ENCODE results near the gene CCN6.

Gene CCN6
- total RNA-seq = 0 to 0.14 reads per million in 2 donors

DNA sequence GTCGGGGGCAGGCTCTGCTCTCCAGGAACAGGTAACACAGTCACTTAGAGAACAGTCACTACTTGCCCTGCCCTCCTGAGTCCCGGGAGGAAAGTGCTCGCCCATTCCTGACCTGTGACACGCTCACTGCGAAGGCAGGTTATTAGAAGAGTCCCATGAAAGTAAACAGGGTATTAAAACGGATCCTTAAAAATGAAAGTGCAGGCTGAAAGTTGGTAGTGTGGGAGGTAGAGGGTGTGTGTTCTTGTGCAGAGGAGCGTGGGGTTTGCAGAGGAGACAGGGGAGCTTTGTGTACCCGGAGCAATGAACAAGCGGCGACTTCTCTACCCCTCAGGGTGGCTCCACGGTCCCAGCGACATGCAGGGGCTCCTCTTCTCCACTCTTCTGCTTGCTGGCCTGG lies at the start of gene CCN6:
Gene CCN6, plus strand, starts transcription at position 104 of the 400 bp plus-strand sequence. Its CDS starts 254 bp downstream, at position 358.
- DNase-seq = no peak

- no peak for DNase-seq
Measured at GRCh38 chr6:112004201-112005012, 49.5 kb upstream of the CCN6 start.

- DNase-seq = no peak
Measured at GRCh38 chr6:112005013-112005371, 48.9 kb upstream of the CCN6 start.

DNA sequence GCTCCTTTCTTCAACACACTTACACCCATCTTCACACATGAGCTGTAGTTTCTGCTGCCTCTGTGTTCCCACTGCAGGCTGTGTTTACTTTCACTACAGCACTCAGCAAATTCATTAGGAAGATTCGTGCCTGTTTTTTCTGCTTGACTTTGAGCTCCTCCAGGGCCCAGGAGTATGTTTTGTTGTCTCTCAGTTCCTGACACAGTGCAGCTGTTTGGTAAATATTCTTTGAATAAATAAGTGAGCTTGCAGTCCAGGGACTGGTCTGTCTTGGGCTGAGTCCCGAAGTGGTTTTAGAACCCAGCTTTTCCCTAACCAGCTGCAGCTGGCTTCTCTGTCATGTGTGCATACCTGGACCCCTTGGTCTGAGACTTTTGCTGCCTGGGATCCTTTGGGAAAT lies 46.6 kb upstream of the CCN6 start:
- no peak for DNase-seq

DNA sequence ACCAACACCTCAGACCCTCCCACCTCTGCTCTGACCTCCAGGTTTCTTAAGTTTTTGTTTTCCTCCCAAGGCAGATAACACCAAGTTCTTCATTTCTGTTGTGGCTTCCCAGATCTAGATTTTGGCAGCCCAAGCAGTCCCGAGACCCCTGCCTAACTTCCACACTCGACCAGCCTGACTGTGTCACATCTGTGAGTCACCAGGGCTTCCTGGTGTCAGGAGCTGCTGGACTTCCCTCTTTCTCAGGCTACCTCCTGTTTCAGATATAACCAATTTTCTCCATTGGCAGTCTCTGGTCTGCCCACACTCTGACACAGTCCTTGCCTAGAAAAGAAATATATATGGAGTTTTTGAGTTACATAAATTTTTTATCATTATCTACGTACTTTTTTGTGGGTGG lies 46.1 kb upstream of the CCN6 start:
- no peak for DNase-seq

GRCh38 chr6:112008482-112008881 lies 45.4 kb upstream of the CCN6 start:
- DNase-seq = no peak

GRCh38 chr6:112010328-112010727 lies 43.6 kb upstream of the CCN6 start:
- no peak for DNase-seq

DNA sequence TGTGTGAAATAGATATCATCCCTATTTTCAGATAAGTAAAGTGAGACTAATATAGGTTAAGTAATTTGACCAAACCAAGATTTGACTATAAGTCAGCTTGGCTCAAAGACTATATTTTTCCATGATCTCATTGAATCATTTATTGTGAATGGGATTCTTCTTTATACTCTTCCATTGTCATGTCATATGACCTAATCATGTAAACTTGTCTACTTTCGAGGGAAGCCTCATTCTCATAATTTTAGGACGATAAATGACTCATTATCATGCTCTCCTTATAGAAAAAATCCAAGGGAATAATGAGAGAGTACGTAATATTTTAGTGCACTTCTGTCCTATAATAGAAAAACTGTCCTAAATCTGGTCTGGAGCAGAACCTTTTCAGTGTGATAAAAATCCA lies 40.9 kb upstream of the CCN6 start:
- no peak for DNase-seq

DNA sequence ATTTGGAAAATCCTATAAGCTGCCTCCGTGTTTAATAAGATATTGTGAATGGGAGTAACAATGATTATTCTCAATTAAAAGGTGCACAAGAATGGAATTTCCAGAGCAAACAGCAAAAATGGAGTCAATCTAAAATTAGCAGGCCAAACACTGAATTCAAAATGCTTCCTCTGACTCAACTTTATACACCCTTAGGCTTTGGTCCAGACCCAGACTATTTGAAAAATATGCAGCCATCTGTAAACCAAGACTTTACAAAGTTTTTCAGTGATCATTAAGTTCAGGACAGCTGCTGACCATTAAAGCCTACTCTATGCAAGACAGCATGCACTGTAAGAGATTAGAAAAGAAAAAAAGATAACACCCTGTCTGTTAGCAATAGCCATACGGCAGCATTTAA lies 39.4 kb upstream of the CCN6 start:
- DNase-seq = no peak

GRCh38 chr6:112015725-112016124 lies 38.2 kb upstream of the CCN6 start:
- DNase-seq = no peak

GRCh38 chr6:112016320-112016719 lies 37.6 kb upstream of the CCN6 start:
- DNase-seq = no peak

DNA sequence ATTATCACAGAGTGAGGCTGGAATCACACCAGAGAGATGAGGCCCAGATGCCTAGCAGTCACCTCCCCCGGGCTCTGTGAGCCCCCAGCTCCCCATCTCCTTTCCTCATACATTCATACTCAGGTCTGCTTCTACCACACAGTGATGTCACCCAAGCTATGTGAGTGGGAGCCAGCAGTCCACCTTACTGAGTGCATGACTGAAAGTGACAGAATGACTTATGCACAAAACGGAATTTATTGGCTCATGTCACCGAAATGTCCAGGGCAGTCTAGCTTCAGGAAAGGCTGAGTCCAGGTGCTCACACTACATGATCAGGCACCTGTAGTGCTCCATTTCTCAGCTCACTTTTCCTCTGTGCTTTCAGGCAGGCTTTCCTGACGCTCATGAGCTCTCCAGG lies 36.7 kb upstream of the CCN6 start:
- DNase-seq = no peak

DNA sequence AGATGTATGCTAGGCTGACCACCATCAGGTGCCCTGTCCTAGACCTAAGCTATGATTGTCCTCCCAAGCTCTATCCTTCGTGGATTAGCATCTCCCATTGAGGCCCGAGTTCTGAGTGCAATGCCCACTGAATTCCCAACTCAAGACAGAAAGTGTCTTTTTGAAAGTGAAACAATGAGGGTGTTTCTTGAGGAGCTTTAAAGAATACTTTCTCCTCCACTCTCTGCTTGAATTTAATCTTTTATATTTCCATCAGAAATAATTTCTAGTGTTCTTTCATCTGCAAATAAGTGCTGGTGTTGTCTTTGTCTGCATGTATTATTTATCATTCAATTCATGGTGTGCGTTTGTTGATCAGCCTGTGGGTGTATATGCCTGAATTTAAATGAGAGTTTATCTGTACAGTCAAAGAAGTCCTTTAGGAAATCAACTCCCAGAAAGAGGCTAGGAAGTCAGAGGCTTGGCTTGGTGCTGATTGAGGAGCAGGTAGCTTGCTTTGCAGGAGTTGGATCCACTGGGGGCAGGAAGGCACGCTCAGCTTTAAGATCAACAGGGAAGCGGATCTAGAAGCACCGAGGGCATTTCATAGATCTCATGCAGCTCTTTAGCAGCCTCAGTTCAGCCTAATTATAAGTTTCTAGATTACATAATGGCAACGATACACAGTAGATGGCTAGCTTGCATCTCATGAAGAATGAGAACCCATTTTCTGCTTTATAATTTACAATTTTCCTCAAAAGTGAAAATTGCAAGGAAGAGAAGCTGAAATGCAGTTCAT lies 36.0 kb upstream of the CCN6 start:
- DNase-seq = no peak

DNA sequence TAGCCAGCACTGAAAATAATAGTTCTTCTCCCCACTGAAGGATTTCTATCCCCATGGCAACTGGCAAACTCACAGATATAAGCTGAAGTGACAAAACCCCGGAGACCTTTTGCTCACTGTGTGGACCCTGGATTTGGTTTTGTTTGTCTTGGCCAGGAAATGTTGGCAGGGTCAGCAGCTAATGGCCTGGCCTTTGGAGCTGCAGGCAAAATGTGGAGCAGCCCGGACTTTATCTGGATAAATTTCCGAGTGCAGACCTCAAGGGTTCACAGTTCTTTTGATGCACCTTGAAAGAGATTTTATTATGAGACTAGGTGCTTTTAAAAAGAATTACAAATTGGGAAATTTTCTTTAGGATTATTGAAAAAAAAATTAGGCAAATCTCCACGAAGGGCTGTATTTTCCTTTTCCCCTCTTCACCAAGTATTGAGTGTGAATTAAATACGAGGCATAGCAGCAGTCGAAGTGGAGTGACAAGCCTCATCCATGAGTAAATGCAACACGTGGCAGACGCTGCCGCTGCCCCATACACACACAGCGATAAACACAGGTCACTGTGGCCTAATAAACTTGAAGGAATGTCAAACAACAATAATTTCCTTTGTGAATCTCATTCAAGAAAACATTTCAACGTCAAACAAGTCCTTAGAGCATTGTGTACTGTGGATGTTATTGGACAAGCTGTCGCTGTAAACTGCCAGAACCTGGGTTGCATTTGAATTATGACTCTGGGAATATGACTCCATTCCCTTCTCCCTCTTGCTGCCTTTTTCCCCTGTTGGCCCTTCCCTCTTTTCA lies 35.1 kb upstream of the CCN6 start:
- DNase-seq = no peak

GRCh38 chr6:112019589-112019988 lies 34.3 kb upstream of the CCN6 start:
- no peak for DNase-seq

- DNase-seq = no peak
Measured at GRCh38 chr6:112021691-112022310, 32.1 kb upstream of the CCN6 start.

- DNase-seq = no peak
Measured at GRCh38 chr6:112022749-112023148, 31.2 kb upstream of the CCN6 start.

DNA sequence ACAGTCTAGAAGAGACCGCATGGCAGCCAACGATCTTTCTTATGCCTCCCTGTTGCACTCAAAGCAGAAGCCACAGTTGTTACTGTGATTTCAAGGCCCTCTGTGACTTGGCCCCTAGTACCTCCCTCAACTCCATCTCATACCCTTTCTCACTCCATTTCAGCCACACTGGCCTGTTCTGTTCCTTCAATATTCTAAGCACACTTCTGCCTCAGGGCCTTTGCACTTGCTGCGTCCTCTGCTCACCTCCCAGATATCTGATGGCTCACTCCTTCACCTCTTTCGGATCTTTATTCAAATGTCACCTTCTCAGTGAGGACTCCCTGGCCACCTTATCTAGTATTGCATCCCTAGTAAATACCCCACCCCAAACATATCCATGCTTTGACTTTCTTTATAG lies 29.4 kb upstream of the CCN6 start:
- DNase-seq = no peak

DNA sequence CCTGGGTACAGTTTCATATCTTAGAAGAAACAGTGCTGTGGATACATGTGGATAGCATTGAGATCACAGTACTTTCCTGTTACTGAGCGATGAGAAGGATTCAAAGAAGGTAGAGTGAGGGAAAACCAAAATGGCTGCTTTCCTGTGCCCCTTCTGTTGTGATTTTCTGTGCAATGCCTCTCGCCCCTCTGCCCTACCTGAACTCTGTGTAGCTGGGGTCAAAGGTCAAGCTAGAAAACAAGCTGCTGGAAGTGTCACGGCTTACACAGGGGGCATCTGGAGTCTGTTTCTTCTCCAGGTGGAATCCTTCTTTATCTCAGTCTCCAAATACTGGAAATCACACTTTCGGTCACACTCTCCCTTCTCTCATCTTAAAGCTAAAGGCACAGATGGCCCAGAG lies 27.0 kb upstream of the CCN6 start:
- no peak for DNase-seq

GRCh38 chr6:112027942-112028674 lies 25.8 kb upstream of the CCN6 start:
- DNase-seq = no peak

DNA sequence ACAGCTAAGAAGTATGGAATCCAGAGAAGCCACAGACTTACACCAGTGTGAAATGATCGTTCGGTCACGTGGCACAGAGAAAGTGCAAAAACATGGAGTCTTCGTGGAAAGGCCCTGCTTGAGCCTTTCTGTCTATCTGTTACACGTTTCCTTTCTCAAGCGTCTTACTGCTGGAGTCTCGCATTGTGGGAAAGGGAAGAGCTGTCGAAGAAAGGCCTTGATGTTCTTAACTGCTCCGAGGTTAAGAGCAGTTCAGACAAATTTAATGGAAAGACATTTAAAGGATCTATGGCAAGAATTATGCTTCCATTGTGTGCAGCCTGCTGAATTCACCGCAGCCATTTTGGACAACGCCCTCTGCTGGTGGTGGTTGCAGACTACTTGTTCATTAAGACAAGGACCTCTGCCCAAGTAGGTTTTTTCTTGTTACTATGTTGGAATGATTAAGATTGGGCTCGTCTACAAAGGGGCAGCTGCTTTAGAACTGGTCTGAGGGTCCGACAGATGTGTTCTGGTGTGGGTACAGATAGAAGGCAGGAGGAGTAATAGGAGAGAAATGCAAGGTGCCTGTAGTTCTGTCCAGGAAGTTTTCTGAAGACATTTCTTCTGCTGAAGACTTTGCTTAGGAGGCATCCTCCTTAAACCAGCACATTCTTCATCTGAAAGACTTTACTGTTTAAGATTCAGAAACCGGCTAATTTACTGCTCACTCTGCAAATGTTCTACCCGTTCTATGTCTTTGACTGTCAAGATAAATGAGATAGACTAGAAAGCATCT lies 24.7 kb upstream of the CCN6 start:
- DNase-seq = peak; percentile 60
